Inferior parietal cortex (tissue), 1 donor: ENCODE data around the gene BMERB1.
"Not testable (repeated sequence)": the region's sequence is repeated elsewhere in the genome, so short reads cannot be mapped to it uniquely, and the experiment has no call there.

Experiments used
- DNase-seq: peaks from one replicate; pipeline ENCODE4 v3.0.0-alpha.2; 2016; ENCODE audit errors: extremely low spot score

The BMERB1 gene

DNA sequence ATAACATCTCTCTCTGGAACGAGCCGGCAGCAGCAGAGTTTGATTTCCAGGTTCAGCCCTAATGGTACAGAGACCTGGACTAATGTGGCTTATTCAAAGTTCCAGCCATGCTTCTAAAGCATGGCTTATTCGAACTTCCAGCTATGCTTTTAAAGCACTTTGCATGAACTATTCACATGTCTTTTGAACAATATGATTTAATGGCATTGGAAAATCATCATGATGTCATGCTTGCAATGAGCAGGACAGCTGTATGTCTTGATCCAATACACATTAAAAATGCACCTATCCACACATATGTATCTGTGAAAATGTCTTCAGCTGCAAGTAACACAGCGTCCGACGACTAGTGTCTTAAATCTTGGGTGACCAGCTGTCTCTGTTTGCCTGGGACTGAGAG lies 122.9 kb downstream of the BMERB1 start:
- DNase-seq: no peak

DNA sequence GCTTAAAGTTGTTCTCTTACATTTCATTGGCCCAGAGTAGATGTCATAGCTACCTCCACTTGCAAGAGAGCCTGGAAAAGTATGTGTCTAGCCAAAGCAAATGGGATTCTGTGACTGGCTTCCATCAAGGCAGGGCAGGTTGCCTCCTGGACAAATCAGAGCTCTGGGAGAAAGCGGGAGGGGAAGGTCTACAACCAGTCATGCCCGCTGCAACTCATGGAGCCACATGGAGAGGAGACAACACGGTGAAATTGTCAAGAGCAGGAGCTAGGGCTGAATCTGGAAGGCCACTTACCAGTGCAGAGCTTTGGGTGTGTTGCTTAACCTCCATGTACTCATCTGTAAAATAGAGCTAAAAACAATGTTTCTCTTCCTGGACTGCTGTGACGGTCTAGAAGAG lies 124.8 kb downstream of the BMERB1 start:
- no peak for DNase-seq

DNA sequence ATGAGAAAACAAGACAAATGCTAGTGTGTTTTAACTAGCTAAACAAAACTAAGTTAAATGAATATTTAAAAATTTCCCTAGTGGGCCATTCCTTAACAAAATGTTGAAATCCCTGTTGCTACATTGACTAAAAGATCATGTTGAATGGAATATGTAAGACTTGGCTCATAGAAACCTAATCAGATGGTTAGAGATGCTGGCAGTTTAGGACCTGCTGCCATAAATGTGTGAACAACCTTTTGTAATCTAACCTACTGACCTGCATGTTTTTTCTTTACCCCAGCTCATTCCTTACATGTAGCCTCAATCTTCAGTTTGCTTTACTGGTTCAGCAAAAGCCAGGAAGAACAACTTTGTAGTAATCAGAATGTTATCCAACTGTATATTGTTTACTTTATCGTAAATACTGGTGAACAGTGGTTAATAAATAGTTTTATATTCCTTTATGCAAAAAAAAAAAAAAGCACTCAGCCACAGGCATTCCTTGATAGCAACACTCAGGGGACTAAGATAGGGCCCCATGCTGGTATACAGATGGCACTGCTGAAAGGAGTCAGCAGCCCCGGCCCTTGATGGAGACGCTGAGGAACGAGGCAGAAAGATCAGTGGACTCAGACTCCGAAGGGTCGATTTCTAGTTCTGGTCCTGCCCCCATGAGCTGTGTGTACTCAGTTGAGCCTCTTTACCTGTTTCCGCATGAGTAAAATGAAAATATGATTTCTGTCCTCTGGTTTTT lies 130.4 kb downstream of the BMERB1 start:
- DNase-seq: no peak

DNA sequence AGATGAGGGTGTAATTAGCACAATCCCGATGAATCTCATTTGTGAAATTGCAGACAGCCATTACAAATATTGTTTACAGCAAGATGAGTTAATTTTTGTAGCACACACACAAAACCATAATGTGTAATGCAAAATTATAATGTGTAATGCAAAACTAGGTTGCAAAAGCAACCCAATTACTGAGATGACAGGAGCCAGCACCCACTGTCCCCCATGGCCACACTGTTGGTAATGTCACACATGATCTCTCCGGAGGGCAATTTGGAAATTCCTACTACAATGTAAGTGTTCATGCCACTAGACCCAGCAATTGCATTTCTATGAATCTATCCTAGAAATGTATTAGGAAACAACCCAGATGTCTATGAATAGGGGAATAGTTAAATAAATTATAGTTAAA lies 131.7 kb downstream of the BMERB1 start:
- no peak for DNase-seq

DNA sequence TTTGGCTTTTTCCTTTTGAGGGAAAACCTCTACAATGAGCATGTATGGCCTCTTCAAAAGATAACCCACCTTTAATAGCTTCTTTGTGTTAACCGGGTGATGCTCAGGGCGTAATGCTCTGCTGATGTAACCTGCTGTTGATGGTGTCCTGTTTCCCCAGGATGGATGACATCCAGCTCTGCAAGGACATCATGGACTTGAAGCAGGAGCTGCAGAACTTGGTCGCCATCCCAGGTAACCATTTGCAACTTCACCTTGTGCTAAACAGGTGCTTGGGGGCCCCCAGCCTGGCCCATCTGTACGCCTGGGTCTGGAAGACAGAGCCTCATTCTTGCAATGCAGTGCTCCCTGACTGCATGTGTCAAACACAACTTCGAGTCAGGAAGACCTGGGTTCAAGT lies 133.4 kb downstream of the BMERB1 start:
- no peak for DNase-seq

DNA sequence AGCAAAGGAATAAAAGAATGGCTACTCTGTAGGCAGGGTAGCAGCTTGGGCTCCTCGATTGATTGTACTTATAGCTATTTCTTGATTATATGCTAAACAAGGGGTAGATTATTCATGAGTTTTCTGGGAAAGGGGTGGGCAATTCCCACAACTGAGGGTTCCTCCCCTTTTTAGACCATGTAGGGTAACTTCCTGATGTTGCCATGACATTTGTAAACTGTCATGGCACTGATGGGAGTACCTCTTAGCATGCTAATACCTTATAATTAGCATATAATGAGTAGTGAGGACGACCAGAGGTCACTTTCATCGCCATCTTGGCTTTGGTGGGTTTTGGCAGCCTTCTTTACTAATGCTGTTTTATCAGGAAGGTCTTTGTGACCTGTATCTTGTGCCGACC lies 136.3 kb downstream of the BMERB1 start:
- DNase-seq: not testable (repeated sequence)

DNA sequence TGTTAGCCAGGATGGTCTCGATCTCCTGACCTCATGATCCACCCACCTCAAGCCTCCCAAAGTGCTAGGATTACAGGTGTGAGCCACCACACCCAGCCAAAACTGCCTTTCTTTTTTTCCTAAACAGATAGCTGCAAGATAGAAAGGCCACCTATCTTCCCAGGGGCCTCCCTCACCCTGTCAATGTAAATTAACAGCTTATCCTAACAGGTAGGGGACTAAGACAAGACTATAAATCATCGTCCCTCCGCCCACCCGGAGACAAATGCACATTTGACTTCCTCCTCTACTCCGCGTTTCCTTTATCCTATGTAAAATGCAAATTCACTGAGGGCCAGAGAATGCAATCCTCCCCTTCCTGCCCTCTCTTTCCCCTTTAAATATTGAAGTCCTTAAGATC lies 137.2 kb downstream of the BMERB1 start:
- no peak for DNase-seq

DNA sequence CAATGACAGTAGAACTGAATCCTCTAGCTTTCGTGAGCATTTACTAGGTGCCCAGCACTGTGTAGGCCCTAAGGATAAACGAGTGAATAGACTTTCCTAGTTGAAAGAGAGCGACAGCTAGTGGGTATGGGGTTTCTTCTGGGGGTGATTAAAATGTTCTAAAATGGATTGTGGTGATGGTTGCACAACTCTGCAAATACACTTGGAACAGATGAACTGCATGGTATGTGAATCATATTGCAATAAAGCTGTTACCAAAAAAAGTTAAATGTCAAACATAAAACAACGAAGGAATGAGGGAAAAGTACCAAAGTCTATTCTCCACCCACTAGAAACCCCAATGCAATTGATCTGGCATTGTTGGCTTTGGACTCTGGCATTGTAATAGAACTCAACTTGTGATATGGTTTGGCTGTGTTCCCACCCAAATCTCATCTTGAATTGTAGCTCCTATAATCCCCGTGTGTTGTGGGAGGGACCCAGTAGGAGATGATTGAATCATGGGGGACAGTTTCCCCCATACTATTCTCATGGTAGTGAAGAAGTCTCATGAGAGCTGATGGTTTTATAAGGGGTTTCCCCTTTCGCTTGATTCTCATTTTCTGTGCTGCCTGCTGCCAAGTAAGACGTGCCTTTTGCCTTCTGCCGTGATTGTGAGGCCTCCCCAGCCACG lies 138.1 kb downstream of the BMERB1 start:
- no peak for DNase-seq

DNA sequence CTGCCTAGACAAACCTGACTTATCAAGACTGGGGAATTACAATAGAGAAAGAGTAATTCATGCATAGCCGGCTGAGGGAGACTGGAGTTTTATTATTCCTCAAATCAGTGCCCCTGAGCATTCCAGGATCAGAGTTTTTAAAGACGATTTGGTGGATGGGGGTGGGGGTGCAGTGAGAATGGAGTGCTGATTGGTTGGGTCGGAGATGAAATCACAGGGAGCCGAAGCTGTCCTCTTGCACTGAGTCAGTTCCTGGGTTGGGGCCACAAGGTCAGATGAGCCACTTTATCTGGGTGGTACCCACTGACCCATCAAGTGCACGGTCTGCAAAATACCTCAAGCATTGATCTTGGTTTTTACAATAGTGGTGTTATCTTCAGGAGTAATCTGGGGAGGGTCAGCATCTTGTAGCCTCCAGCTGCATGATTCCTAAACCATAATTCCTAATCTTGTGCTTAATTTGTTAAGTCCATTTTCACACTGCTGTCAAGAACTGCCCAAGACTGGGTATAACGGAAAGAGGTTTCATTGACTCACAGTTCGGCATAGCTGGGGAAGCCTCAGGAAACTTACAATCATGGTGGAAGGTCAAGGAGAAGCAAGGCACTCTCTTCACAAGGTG lies 139.0 kb downstream of the BMERB1 start:
- no peak for DNase-seq

DNA sequence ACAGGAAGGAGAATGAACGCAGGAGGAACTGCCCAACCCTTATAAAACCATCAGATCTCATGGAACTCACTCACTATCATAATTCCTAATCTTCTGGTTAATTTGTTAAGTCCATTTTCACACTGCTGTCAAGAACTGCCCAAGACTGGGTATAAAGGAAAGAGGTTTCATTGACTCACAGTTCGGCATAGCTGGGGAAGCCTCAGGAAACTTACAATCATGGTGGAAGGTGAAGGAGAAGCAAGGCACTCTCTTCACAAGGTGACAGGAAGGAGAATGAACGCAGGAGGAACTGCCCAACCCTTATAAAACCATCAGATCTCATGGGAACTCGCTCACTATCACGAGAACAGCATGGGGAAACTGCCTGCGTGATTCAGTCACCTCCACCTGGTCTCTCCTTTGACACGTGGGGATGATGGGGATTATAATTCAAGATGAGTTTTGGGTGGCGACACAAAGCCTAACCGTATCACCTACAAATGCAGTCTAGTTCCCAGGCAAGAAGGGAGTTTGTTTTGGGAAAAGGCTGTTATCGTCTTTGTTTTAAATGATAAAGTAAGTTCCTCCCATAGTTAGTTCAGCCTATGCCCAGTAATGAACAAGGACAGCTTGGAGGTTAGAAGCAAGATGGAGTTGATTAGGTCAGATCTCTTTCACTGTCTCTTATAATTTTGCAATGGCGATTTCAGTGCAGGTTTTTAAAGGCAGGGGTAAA lies 139.7 kb downstream of the BMERB1 start:
- not testable (repeated sequence) for DNase-seq

DNA sequence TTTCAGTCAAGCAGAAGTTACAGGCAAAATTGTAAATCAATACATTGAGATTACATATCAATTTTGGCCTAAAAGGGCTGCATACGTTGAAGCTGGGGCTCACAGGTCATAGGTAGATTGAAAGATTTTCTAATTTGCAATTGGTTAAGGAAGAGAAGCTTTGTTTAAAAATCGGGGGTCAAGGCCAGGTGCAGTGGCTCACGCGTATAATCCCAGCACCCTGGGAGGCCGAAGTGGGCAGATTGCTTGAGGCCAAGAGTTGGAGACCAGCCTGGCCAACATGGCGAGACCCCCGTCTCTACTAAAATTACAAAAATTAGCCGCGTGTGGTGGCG lies 140.2 kb downstream of the BMERB1 start:
- DNase-seq: no peak

DNA sequence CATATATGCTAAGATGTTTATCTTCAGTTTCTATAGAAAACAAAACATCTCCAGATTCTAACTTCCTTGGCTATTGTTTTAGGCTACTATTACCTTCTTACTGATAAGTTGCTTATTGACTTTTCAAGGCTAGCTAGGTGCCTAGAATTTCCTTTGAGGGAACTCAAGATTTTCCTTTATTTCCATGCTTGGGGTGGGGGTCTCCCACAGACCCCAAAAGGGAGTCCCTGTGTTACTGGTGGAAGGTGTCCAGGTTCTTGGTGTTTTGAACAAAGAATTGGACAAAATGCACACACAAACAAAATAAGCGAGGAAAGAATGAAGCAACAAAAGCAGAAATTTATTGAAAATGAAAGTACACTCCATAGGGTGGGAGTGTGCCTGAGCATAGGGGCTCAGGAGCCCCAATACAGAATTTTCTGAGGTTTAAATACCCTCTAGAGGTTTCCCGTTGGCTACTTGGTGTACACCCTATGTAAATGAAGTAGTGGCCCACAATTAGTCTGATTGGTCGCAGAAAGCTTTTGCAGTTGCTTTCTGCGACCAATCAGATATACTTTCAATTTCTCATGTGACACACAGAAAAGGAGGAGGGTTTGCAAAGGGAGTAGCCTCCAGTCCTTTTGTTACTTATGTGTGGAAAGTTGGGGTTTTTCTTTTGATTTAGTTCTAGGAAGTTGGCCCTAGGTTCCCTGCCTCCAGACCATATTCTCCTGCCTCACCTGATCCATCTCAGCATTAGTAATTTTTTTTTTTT lies 141.1 kb downstream of the BMERB1 start:
- DNase-seq: no peak

DNA sequence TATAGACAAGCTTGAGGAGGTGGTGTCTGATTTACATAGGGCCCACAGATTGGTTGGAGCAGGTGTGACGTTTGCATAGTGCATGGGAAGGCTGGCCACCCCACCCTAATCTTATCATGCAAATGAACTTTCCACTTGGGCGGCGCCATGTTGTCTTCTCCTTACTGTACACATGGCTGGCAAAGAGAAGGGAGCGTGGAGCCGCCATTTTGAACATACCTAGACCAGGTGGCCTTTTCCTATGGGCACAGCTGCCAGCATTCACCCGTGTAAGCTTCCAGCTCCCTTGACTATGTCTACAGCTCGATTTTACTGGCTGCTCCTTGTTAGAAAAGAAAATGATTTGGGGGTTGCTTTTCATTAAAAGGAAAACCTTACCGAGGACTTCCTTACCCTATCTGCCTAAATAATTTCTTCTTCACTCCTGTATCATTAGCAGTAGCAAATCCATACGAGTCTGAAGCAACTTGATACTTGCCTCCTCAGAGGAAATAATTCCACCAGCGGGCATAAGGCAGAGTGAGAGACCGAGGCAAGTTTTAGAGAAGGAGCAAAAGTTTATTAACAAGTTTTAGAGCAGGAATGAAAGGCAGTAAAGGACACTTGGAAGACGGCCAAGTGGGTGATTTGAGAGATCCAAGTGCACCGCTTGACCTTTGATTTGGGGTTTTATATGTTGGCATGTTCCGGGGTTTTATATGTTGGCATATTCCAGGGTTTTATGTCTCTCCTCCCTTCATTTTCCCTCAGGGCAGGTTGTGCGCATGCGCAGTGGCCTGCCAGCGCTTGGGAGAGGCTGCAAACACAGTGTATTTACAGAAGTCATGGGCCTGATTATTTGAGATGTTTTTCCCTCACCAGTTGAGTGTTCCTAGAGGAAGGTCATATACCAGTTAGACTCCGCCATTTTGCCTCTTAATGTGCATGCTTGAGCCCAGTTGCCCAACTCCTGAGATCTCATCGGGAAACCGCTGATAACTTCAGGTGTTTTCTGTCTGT lies 142.9 kb downstream of the BMERB1 start:
- peak; percentile 62 for DNase-seq

DNA sequence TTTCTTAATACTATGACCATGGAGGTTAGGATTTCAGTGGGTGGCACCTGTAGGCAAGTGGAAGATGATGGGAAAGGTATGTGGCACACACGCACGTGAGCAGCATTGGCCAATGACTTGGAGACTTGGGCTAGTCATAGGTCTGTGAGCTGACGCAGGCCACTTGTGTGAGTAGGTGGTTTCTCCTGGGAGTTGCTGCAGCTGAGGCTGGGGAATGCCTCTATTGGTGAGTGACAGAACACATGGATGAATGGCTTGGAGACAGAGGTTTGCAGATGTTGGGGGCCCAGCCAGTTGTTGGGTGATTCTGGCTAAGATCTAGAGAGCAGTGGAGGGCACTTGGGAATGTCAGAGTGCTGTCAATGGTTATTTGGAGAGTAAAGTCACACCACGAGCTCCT lies 144.4 kb downstream of the BMERB1 start:
- no peak for DNase-seq

DNA sequence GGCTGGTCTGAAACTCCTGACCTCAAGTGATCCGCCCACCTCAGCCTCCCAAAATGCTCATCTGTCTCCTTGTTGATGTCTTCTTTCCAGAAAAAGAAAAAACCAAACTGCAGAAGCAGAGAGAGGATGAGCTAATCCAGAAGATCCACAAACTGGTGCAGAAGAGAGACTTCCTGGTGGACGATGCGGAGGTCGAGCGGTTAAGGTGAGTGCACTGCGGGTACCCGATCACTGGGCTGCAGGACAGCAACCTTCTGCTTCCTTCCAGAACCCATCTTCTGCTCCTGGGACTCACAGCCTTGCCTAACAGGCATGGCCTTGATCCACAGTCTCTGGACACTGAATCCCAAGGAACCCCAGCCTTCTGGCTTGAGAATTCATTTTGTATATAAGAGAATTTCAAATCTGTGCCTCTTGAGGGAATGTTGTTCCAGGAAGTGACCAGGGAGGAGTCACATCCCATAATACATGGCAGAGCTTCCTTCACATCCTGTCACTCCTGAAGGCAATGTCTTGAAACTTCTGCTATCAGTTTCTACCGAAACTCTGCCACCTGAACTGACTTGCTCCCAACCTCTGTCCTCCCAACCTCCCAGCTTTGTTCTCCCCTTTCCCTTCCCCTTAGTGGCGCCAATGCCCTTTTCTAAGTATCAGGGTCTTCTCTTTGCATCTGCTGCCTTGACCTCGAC lies 146.9 kb downstream of the BMERB1 start:
- no peak for DNase-seq

DNA sequence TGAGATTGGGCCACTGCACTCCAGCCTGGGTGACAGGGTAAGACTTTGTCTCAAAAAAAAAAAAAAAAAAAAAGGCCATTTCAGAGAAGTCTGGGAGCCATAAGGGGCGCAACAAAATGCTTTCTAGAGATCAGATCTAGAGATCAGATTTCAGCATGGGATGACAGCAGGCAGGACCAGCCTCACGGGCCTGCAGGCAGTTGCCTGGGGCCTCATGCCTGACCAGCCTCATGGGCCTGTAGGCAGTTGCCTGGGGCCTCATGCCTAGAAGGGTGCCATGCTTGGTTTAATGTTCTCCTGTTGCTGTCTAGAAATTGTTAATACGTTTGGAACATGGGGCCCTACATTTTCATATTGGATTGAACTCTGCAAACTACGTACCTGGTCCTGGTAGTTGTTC lies 149.1 kb downstream of the BMERB1 start:
- DNase-seq: no peak

DNA sequence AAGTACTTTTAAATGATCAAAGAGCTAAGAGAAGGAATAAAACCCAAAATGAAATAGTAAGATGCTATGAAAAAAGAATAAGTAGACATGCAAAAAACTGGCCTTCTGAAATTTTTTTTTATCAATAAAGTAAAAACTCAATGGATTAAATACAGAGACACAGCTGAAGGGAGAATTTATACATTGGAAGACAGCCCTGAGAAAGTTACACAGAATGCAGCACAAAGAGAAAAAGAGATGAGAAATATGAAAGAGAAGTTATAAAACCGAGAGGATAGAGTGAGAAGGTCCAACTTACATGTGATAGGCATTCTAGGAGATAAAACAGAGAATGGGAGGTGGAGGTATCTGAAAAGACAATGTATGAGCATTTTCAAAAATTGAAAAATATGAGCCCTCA lies 151.6 kb downstream of the BMERB1 start:
- DNase-seq: no peak

DNA sequence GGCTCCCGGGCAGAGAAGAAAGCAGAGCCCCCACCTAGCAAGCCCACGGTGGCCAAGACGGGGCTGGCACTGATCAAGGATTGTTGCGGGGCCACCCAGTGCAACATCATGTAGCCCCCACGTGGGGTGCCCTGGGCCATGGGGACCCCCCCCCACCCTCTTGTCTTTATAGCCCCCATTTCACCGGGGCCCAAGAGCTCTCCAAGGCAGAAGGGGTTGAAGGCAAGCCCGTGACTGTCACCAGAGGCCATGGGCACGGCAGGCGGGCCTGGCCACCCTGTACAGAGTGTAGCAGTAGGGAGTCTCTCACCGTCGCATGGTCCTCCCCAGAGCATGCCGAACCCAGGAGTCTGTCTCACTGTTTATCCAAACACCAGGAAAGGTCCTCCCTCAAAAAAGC lies 152.3 kb downstream of the BMERB1 start:
- no peak for DNase-seq

DNA sequence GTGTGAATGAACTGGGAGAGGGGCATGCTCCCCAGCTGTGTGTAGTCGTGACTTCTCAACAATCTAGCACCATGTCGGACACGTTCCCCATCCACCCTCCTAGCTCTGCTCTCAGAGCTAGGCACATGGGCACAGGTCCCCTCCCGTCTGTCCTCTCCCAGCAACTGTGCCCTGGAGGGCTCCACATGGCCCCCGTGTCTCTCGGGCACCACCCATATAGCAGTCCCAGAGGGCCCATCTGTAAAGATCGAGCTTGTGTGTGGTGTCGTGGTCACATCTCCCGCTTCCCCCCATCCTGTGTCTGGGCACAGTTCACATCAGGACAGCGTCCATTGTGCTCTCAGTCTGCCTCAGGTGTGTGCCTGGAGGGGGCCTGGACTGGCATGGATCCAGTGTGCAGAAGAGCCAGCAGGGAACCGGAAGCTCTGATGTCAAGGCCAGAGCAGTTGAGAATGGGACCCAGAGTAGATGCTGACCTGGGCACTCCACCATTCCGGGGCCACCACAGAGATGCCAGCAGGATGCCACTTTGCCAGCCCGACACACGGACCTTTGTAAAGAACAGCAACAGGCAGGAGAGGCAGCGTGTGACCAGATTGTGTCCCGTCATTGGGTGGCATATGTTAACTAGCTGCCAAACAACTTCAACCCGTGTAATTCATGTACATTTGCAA lies 152.9 kb downstream of the BMERB1 start:
- no peak for DNase-seq

DNA sequence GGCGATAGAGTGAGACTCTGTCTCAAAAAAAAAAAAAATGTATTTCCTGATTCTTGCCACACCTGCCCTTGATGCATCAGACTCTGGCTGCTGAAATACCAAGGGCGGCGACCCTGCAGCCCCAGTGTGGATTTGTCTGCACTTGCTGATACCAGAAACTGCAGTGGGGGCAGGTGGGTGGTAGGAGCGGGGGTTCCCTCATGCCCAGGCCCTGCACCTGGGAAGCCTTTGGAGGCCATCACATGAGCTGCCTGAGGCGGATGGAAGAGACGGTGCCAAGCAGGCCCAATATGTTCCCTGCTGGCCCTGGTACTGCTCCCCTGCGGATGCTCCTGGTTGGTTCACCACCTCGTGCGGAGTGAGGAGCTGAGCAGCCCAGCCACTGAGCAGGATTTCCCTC lies 157.9 kb downstream of the BMERB1 start:
- DNase-seq: no peak
